ENCODE measurements around the gene PDZD2.

- TF ChIP-seq CTCF (IDR thresholded peaks at IDR 0.05) (no peak), POLR2A (IDR thresholded peaks at IDR 0.05) (no peak)
Measured at GRCh38 chr5:32030686-32031085, 391.8 kb downstream of the PDZD2 start.
